Fibroblast of lung (primary cell): ENCODE data around the gene FBXO34.

Source experiments
- EZH2 ChIP-seq: IDR thresholded peaks from 2 replicates; pipeline ENCODE4 v1.5.1; 2012; ENCODE audit warnings: low read length, control low read depth, mild to moderate bottlenecking; ENCODE audit errors: missing control alignments
- TF ChIP-seq, protein P1 (sequence below), 2 donors: IDR thresholded peaks in 1 of 2; conservative IDR thresholded peaks in 1 of 2; 1 replicate in 1 of 2; 2 replicates in 1 of 2; pipeline ENCODE4 v1.5.1; 2011 to 2012; ENCODE audit warnings: low read length in 2 of 2, control low read depth in 1 of 2, inconsistent platforms in 1 of 2, low read depth in 1 of 2, mild to moderate bottlenecking in 1 of 2

DNA sequence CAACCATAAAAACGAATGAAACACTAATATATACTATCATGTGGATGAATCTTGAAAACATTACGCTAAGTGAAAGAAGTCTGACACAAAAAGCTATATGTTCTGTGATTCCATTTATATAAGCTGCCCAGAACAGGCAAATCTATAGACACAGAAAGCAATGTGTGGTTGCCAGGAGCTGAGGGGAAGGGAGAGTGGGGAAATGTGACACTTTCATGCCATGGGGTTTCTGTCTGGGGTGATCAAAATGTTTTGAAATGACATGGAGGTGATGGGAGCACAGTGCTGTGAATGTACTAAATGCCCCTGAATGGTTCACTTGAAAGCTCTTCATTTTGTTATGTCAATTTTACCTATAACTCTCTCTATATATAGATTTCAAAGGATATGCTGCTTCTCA lies 110.3 kb downstream of the FBXO34 start:
- TF ChIP-seq, protein P1, sequence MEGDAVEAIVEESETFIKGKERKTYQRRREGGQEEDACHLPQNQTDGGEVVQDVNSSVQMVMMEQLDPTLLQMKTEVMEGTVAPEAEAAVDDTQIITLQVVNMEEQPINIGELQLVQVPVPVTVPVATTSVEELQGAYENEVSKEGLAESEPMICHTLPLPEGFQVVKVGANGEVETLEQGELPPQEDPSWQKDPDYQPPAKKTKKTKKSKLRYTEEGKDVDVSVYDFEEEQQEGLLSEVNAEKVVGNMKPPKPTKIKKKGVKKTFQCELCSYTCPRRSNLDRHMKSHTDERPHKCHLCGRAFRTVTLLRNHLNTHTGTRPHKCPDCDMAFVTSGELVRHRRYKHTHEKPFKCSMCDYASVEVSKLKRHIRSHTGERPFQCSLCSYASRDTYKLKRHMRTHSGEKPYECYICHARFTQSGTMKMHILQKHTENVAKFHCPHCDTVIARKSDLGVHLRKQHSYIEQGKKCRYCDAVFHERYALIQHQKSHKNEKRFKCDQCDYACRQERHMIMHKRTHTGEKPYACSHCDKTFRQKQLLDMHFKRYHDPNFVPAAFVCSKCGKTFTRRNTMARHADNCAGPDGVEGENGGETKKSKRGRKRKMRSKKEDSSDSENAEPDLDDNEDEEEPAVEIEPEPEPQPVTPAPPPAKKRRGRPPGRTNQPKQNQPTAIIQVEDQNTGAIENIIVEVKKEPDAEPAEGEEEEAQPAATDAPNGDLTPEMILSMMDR (conservative IDR thresholded peaks at IDR 0.05 in 1 of 2, IDR thresholded peaks at IDR 0.05 in 1 of 2; ENCODE audit: low read depth in 1 of 2, low read length in 2 of 2): no peak
- TF ChIP-seq EZH2: no peak
